H1 (cell line): ENCODE measurements around the gene ATP9B. TPM values are rescaled to one million over a fixed set of nuclear protein-coding genes. Genes with fewer than 3 reads are reported as not detected.

ENCODE experiments used
- CTCF ChIA-PET: fragments of 300-600 bp; sonication (Branson Sonifier 250); formaldehyde crosslinking; loops from one replicate; lab custom pipeline; 2021; ENCODE audit not compliant: partially characterized antibody; lab: Charles Lee
- POLR2A ChIA-PET: fragments of 300-600 bp; sonication (Branson Sonifier 250); formaldehyde crosslinking; loops from one replicate; lab custom pipeline; 2021; ENCODE audit warnings: inconsistent platforms; ENCODE audit not compliant: partially characterized antibody; lab: Charles Lee
- DNase-seq, 2 experiments: peaks; one replicate each; pipeline versions ENCODE4 v3.0.0 to v3.0.0-alpha.2; 2010 to 2022; ENCODE audit warnings: low spot score in 2 of 2, low read depth in 1 of 2, mixed read lengths in 1 of 2
- FAIRE-seq: peaks from 2 replicates; lab custom pipeline; 2011; peaks lifted over from hg19 to GRCh38; lab: Jason Lieb, UNC
- H2AFZ ChIP-seq: 2 replicates; pipeline ENCODE4 v1.8.1; 2012; ENCODE audit warnings: low read length, inconsistent platforms
- H2AK5ac ChIP-seq: 2 replicates; pipeline ENCODE4 v1.6.1; 2013; ENCODE audit warnings: low read depth, low read length
- H2BK120ac ChIP-seq: replicated peaks from 2 replicates; pipeline ENCODE3; 2013; ENCODE audit warnings: low read depth, low read length, inconsistent platforms
- H2BK12ac ChIP-seq: 2 replicates; pipeline ENCODE4 v1.6.1; 2013; ENCODE audit warnings: low read depth, low read length
- H2BK15ac ChIP-seq: 2 replicates; pipeline ENCODE4 v1.6.1; 2013; ENCODE audit warnings: low read length
- H2BK20ac ChIP-seq: 2 replicates; pipeline ENCODE4 v1.6.1; 2013; ENCODE audit warnings: low read length
- H2BK5ac ChIP-seq: 2 replicates; pipeline ENCODE4 v1.6.1; 2013; ENCODE audit warnings: low read depth, low read length
- H3K14ac ChIP-seq: 2 replicates; pipeline ENCODE4 v1.6.1; 2013; ENCODE audit warnings: inconsistent platforms; ENCODE audit not compliant: insufficient read length
- H3K18ac ChIP-seq: 2 replicates; pipeline ENCODE4 v1.6.1; 2013; ENCODE audit warnings: low read length; ENCODE audit errors: extremely low read depth
- H3K23ac ChIP-seq: 2 replicates; pipeline ENCODE4 v1.6.1; 2013; ENCODE audit warnings: inconsistent platforms; ENCODE audit not compliant: insufficient read length
- H3K23me2 ChIP-seq: 2 replicates; pipeline ENCODE4 v1.6.1; 2013; ENCODE audit warnings: low read depth, low read length
- H3K27ac ChIP-seq: 2 replicates; pipeline ENCODE4 v1.6.1; 2011; ENCODE audit warnings: low read depth, low read length, inconsistent platforms
- H3K27me3 ChIP-seq, 4 experiments: replicated peaks in 1 of 4; 1 replicate in 1 of 4; 2 replicates in 3 of 4; pipeline versions ENCODE4 v1.6.1 to v1.8.1; 2011 to 2013; ENCODE audit warnings: low read length in 3 of 4, mild to moderate bottlenecking in 3 of 4, inconsistent platforms in 2 of 4, mixed read lengths in 2 of 4, moderate library complexity in 1 of 4; ENCODE audit not compliant: control insufficient read depth in 3 of 4, insufficient read depth in 3 of 4; ENCODE audit errors: extremely low read depth in 1 of 4
- H3K36me3 ChIP-seq, 4 experiments: 2 replicates each; pipeline versions ENCODE4 v1.6.1 to v1.8.1; 2011 to 2013; ENCODE audit warnings: mild to moderate bottlenecking in 4 of 4, low read length in 3 of 4, moderate library complexity in 2 of 4, control low read depth in 1 of 4, inconsistent platforms in 1 of 4; ENCODE audit not compliant: insufficient read depth in 4 of 4, control insufficient read depth in 2 of 4
- H3K4ac ChIP-seq: replicated peaks from 2 replicates; pipeline ENCODE3; 2013; ENCODE audit warnings: low read length, low read depth, mixed read lengths, inconsistent platforms; ENCODE audit not compliant: insufficient read length
- H3K4me1 ChIP-seq, 4 experiments: replicated peaks in 1 of 4; 1 replicate in 1 of 4; 2 replicates in 3 of 4; pipeline versions ENCODE4 v1.6.1 to v1.8.1; 2011 to 2013; ENCODE audit warnings: low read length in 3 of 4, inconsistent platforms in 2 of 4, mixed read lengths in 1 of 4; ENCODE audit not compliant: insufficient read depth in 4 of 4, control insufficient read depth in 3 of 4
- H3K4me2 ChIP-seq, 2 experiments: 2 replicates each; pipeline versions ENCODE4 v1.6.1 to v1.8.1; 2011 to 2013; ENCODE audit warnings: low read depth in 2 of 2, low read length in 2 of 2, control low read depth in 1 of 2, inconsistent platforms in 1 of 2, mild to moderate bottlenecking in 1 of 2; ENCODE audit not compliant: insufficient read depth in 1 of 2
- H3K4me3 ChIP-seq, 4 experiments: fragments of 200-600, 300-600 bp in 1 of 4; sonication (generic), shearing (Covaris generic), sonication (Bioruptor Twin) in 1 of 4; 2 replicates each; pipeline versions ENCODE4 v1.5.1 to v1.8.1; 2011 to 2016; ENCODE audit warnings: low read length in 4 of 4, low read depth in 3 of 4, control low read depth in 2 of 4, inconsistent platforms in 2 of 4, mild to moderate bottlenecking in 2 of 4, mixed read lengths in 1 of 4, moderate library complexity in 1 of 4; ENCODE audit not compliant: insufficient read depth in 2 of 4; ENCODE audit errors: extremely low read depth in 1 of 4
- H3K56ac ChIP-seq: replicated peaks from 2 replicates; pipeline ENCODE3; 2013; ENCODE audit warnings: low read depth, mild to moderate bottlenecking, mixed read lengths, low read length, inconsistent platforms; ENCODE audit not compliant: insufficient read length
- H3K79me1 ChIP-seq: 2 replicates; pipeline ENCODE4 v1.6.1; 2013; ENCODE audit warnings: low read depth, low read length, control low read depth
- H3K79me2 ChIP-seq, 2 experiments: 2 replicates each; pipeline versions ENCODE4 v1.6.1 to v1.8.1; 2012 to 2013; ENCODE audit warnings: low read length in 2 of 2, mild to moderate bottlenecking in 2 of 2, inconsistent platforms in 1 of 2; ENCODE audit not compliant: insufficient read depth in 2 of 2, control insufficient read depth in 1 of 2
- H3K9ac ChIP-seq, 4 experiments: replicated peaks in 1 of 4; 1 replicate in 1 of 4; 2 replicates in 3 of 4; pipeline versions ENCODE4 v1.6.1 to v1.8.1; 2011 to 2013; ENCODE audit warnings: low read depth in 3 of 4, low read length in 3 of 4, control low read depth in 2 of 4, mild to moderate bottlenecking in 2 of 4, moderate library complexity in 2 of 4, inconsistent platforms in 1 of 4; ENCODE audit errors: extremely low read depth in 1 of 4
- H3K9me3 ChIP-seq, 2 experiments: 2 replicates each; pipeline versions ENCODE4 v1.6.1 to v1.8.1; 2012 to 2013; ENCODE audit warnings: mild to moderate bottlenecking in 2 of 2, moderate library complexity in 2 of 2, control low read depth in 1 of 2, inconsistent platforms in 1 of 2, low read depth in 1 of 2, low read length in 1 of 2, mixed read lengths in 1 of 2; ENCODE audit not compliant: insufficient read depth in 2 of 2
- H4K20me1 ChIP-seq, 2 experiments: replicated peaks in 1 of 2; 2 replicates each; pipeline versions ENCODE3 to v1.8.1; 2011 to 2013; ENCODE audit warnings: inconsistent platforms in 2 of 2, low read length in 2 of 2, mild to moderate bottlenecking in 1 of 2; ENCODE audit not compliant: insufficient read depth in 2 of 2, control insufficient read depth in 1 of 2
- H4K5ac ChIP-seq: 2 replicates; pipeline ENCODE4 v1.6.1; 2013; ENCODE audit warnings: low read length, low read depth, mixed read lengths, inconsistent platforms; ENCODE audit not compliant: insufficient read length
- H4K8ac ChIP-seq: 2 replicates; pipeline ENCODE4 v1.8.0; 2013; ENCODE audit warnings: mild to moderate bottlenecking, moderate library complexity, low read length, inconsistent platforms; ENCODE audit not compliant: insufficient read depth; ENCODE audit errors: extremely low read depth
- H4K91ac ChIP-seq: replicated peaks from 2 replicates; pipeline ENCODE3; 2013; ENCODE audit warnings: low read length, mixed read lengths, inconsistent platforms; ENCODE audit not compliant: insufficient read length
- ASH2L ChIP-seq: fragments of 200-600, 300-600 bp; sonication (generic); IDR thresholded peaks from one replicate; pipeline ENCODE4 v1.7.1; 2017; ENCODE audit warnings: low read length
- BACH1 ChIP-seq: IDR thresholded peaks from 2 replicates; pipeline ENCODE4 v1.6.1; 2012; ENCODE audit warnings: low read length, improper control_type of control experiment
- BRCA1 ChIP-seq: IDR thresholded peaks from 2 replicates; pipeline ENCODE4 v1.6.1; 2012; ENCODE audit warnings: low read depth, low read length, improper control_type of control experiment
- EGR1 ChIP-seq: IDR thresholded peaks from 2 replicates; pipeline ENCODE4 v1.6.1; 2011; ENCODE audit warnings: low read depth, low read length, borderline replicate concordance
- EP300 ChIP-seq, 2 experiments: IDR thresholded peaks; 1 replicate in 1 of 2; 2 replicates in 1 of 2; pipeline ENCODE4 v1.6.1; 2011 to 2012; ENCODE audit warnings: low read depth in 2 of 2, low read length in 2 of 2, mild to moderate bottlenecking in 2 of 2, borderline replicate concordance in 1 of 2, inconsistent platforms in 1 of 2, moderate library complexity in 1 of 2
- HDAC6 ChIP-seq: IDR thresholded peaks from one replicate; pipeline ENCODE4 v1.7.1; 2012; ENCODE audit warnings: low read depth, mild to moderate bottlenecking, inconsistent platforms, low read length, moderate library complexity
- NRF1 ChIP-seq: IDR thresholded peaks from 2 replicates; pipeline ENCODE4 v1.6.1; 2011; ENCODE audit warnings: mild to moderate bottlenecking, low read depth, low read length, improper control_type of control experiment
- RBBP5 ChIP-seq: IDR thresholded peaks from 2 replicates; pipeline ENCODE4 v1.7.1; 2012; ENCODE audit warnings: low read depth, mild to moderate bottlenecking, inconsistent platforms, low read length, moderate library complexity, borderline replicate concordance
- SIN3A ChIP-seq, 2 experiments: IDR thresholded peaks in 1 of 2; conservative IDR thresholded peaks in 1 of 2; 2 replicates each; pipeline ENCODE4 v1.6.1; 2011 to 2012; ENCODE audit warnings: low read length in 2 of 2, improper control_type of control experiment in 1 of 2, low read depth in 1 of 2, mild to moderate bottlenecking in 1 of 2
- SIX5 ChIP-seq: IDR thresholded peaks from 2 replicates; pipeline ENCODE4 v1.6.1; 2011; ENCODE audit warnings: mild to moderate bottlenecking, low read depth, low read length
- SRF ChIP-seq: IDR thresholded peaks from 2 replicates; pipeline ENCODE4 v1.6.1; 2011; ENCODE audit warnings: mild to moderate bottlenecking, low read depth, low read length, moderate library complexity
- TAF1 ChIP-seq: IDR thresholded peaks from 2 replicates; pipeline ENCODE4 v1.6.1; 2011; ENCODE audit warnings: mild to moderate bottlenecking, low read depth, low read length
- ZNF274 ChIP-seq: IDR thresholded peaks from 2 replicates; pipeline ENCODE4 v1.7.0; 2012; ENCODE audit warnings: low read length, borderline replicate concordance; ENCODE audit errors: extremely low read depth
- WGBS, 2 experiments: shearing (Covaris generic) in 1 of 2; methylation state at CpG; one replicate each; pipeline versions ENCODE4 v1.1.6 to v1.1.7; 2013 to 2015; ENCODE audit warnings: low lambda C conversion rate in 2 of 2, mixed read lengths in 2 of 2, inconsistent platforms in 1 of 2, low coverage in 1 of 2, missing lambda C conversion rate in 1 of 2; ENCODE audit not compliant: insufficient replicate concordance in 2 of 2, insufficient coverage in 1 of 2, insufficient read length in 1 of 2; ENCODE audit errors: extremely low coverage in 1 of 2, missing lambda C conversion rate in 1 of 2; 5-methylcytosine and 5-hydroxymethylcytosine counted together
- polyA plus RNA-seq, 7 experiments: library from polyadenylated mRNA; depleted of rRNA in 3 of 7; stranded (reverse) in 5 of 7; unstranded in 2 of 7; fragments of >200 nt in 5 of 7; fragments of 200-250 nt in 2 of 7; gene quantifications; 1 replicate in 5 of 7; 2 replicates in 1 of 7; 4 replicates in 1 of 7; pipeline versions ENCODE4 v1.2.1 to v1.2.3, GENCODE V29; 2011 to 2013; ENCODE audit warnings: missing spikeins in 2 of 7, mixed read lengths in 2 of 7
- total RNA-seq: library from RNA; stranded (reverse); fragmentation: NEBNext Ultra II Directional; extraction: Animal tissue kit (Norgen Biotek cat#: 25700); gene quantifications from 2 replicates; pipeline ENCODE4 v1.2.1, GENCODE V29; 2021

Gene ATP9B
- total and polyA plus RNA-seq, 2 of the 8 experiments (the other 6 are each of a cell fraction or from before 2014, with no cell fraction given): 15.1 to 21.7 TPM

DNA sequence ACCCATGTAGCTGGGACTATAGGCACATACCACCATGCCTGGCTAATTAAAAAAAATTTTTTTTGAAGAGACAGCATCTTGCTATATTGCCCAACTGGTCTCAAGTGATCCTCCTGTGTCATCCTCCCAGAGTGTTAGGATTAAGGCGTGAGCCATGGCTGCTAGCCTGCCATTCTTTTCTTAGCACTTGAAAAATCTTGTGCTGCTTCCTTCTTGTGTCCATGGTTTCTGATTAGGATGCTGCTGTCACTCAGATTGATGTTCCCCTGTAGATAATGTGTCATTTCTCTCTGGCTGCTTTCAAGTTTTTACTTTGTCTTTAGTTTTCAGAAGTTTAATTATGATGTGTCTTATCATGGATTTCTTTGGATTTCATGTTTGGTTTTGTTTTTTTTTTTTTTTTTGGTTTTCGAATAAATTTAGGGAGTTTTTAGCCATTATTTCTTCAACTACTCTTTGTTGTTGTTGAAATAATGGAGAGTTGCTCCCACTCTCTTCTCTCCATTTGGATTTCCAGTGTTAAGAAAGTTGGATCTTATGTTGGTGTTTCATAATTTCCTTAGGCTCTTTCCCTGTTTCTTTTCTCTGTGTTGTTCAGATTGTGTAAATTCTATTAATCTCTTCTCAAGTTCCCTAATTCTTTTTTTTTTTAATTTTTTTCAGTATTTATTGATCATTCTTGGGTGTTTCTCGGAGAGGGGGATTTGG is 2.5 kb downstream of the ATP9B start:
- Histone ChIP-seq H3K18ac (no peak overlapping the region), H2AFZ (no peak overlapping the region), H3K4ac (no peak overlapping the region), H3K14ac (no peak overlapping the region), H2AK5ac (no peak overlapping the region), H3K27me3 (peaks cover 0 to 7% (median 4%) of the 10 kb centered on the region in 4 experiments; a peak in 4 of 7 replicates), H3K36me3 (peaks cover 0 to 12% (median 0%) of the 10 kb centered on the region in 4 experiments; a peak in 2 of 8 replicates), H2BK20ac (no peak overlapping the region), H2BK15ac (no peak overlapping the region), H3K4me3 (no peak overlapping the region), H3K9me3 (peaks cover 5 to 17% of the 10 kb centered on the region in 2 experiments; a peak in 3 of 4 replicates), H4K20me1 (no peaks in the 10 kb centered on the region), H3K23me2 (peaks cover 7% of the 10 kb centered on the region; the same call in 1 of the 2 replicates), H3K23ac (no peak overlapping the region), H3K27ac (no peak overlapping the region), H3K4me2 (no peak overlapping the region), H4K5ac (no peak overlapping the region), H4K8ac (no peak overlapping the region), H3K9ac (no peak overlapping the region), H2BK5ac (no peak overlapping the region), H2BK120ac (no peak overlapping the region), H3K79me2 (peaks cover 10 to 61% of the 10 kb centered on the region in 2 experiments), H4K91ac (no peak overlapping the region), H2BK12ac (no peak overlapping the region), H3K79me1 (peaks cover 3% of the 10 kb centered on the region; the same call in 1 of the 2 replicates), H3K56ac (no peak overlapping the region), H3K4me1 (peaks cover 0 to 10% (median 0%) of the 10 kb centered on the region in 4 experiments; a peak in 1 of 7 replicates)
- no peak for DNase-seq
- CTCF ChIA-PET: no interaction called here
- POLR2A ChIA-PET: no interaction called here
- no peak for FAIRE-seq
- WGBS, 2 experiments: 79% methylated on average over 3 of the region's 3 CpGs; no CpG with 5 or more reads in 1 of the 2 experiments
- TF ChIP-seq ASH2L (no peak), ZNF274 (no peak), EP300 (IDR thresholded peaks at IDR 0.05; ENCODE audit: borderline replicate concordance in 1 of 2, low read depth in 2 of 2, low read length in 2 of 2) (no peak), RBBP5 (no peak), HDAC6 (no peak), TAF1 (no peak), SIN3A (conservative IDR thresholded peaks at IDR 0.05 in 1 of 2, IDR thresholded peaks at IDR 0.05 in 1 of 2; ENCODE audit: low read depth in 1 of 2, low read length in 2 of 2) (no peak), BACH1 (no peak), SIX5 (no peak), EGR1 (no peak), NRF1 (no peak), BRCA1 (no peak), SRF (no peak)
